ENCODE measurements around the gene ARF1. TPM values are rescaled to one million over a fixed set of nuclear protein-coding genes. Genes with fewer than 3 reads are reported as not detected.
A peak's percentile ranks its signal among the peaks of the same experiment; 100 is the strongest.

The ARF1 gene
- total and polyA plus RNA-seq, 2 of the 8 experiments (the other 6 are each of a cell fraction or from before 2014, with no cell fraction given), result 265 to 471 TPM

DNA sequence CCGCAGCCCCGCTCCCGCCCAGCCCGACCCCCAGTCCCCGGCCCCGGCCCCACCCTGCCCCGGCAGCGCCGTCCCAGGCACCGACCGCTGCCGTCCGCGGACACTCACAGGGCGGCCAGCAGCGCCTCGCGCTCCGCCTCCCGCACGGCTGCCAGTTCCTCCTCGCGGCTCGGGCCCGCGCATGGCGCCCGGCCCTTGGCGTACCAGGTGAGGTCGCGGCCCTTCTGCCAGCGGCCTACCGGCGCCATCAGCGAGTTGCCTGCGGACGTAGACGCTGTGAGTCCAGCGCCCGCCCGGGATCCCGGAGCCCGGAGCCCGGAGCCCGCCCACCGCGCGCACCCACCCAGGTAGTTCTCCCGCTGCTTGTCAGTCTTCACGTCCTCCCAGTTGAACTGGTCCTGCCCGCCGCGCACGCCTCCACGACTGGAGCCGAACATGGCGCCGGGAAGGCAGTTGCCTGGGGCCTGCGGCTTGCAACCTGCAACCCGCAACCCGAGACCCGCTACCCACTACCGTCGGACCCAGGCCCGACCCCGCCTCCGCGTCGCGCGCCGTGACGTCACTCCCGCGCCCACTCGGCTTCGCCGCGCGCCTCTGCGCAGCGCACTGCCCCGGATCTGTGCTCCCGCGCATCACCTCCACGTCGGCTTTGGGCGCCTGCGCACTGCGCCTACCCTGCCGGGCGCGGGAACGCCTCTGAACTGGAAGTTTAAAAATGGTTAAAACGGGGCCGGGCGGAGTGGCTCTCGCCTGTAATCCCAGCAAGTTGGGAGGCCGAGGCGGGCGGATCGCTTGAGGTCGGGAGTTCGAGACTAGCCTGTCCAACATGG, 20.5 kb downstream of the ARF1 start, which contains the start of gene C1orf35 (continued):
- TF ChIP-seq, protein P1, sequence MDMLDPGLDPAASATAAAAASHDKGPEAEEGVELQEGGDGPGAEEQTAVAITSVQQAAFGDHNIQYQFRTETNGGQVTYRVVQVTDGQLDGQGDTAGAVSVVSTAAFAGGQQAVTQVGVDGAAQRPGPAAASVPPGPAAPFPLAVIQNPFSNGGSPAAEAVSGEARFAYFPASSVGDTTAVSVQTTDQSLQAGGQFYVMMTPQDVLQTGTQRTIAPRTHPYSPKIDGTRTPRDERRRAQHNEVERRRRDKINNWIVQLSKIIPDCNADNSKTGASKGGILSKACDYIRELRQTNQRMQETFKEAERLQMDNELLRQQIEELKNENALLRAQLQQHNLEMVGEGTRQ (IDR thresholded peaks at IDR 0.05; ENCODE audit: low read length), result no peak
- TF ChIP-seq CHD1 (IDR thresholded peaks at IDR 0.05; ENCODE audit: low read depth, low read length) (no peak), TEAD4 (IDR thresholded peaks at IDR 0.05; ENCODE audit: low read depth, low read length) (no peak), POU5F1 (IDR thresholded peaks at IDR 0.05; ENCODE audit: low read depth, low read length) (no peak), SAP30 (IDR thresholded peaks at IDR 0.05; ENCODE audit: insufficient read depth, insufficient replicate concordance, low read length) (no peak), KDM4A (IDR thresholded peaks at IDR 0.05; ENCODE audit: low read depth, low read length, severe bottlenecking) (peak; percentile 100), SP2 (IDR thresholded peaks at IDR 0.05; ENCODE audit: low read length) (no peak), BACH1 (IDR thresholded peaks at IDR 0.05; ENCODE audit: low read length) (peak; percentile 46; the same call in 1 of the 2 replicates), SP4 (IDR thresholded peaks at IDR 0.05; ENCODE audit: low read length) (peak; percentile 88), POLR2AphosphoS5 (IDR thresholded peaks at IDR 0.05; ENCODE audit: low read depth, low read length) (peak; percentile 81; the same call in 1 of the 2 replicates), CEBPB (IDR thresholded peaks at IDR 0.05; ENCODE audit: low read depth, low read length) (no peak), SUZ12 (IDR thresholded peaks at IDR 0.05; ENCODE audit: low read length) (no peak), GTF2F1 (IDR thresholded peaks at IDR 0.05; ENCODE audit: borderline replicate concordance, low read depth, low read length) (0 out of 2 replicates have a peak, but pooled peaks have one; percentile 55), POLR2A (IDR thresholded peaks at IDR 0.05; ENCODE audit: control extremely low read depth in 1 of 2, low read depth in 2 of 2, low read length in 2 of 2) (peak in 1 of 2 experiments; percentile 79; a peak in 2 of 3 replicates), TCF12 (IDR thresholded peaks at IDR 0.05; ENCODE audit: low read depth, low read length) (no peak), SIN3A (conservative IDR thresholded peaks at IDR 0.05 in 1 of 2, IDR thresholded peaks at IDR 0.05 in 1 of 2; ENCODE audit: low read depth in 1 of 2, low read length in 2 of 2) (peak in 1 of 2 experiments; percentile 92; a peak in 3 of 4 replicates), RXRA (IDR thresholded peaks at IDR 0.05; ENCODE audit: insufficient read depth, low read depth, low read length) (no peak), CREB1 (IDR thresholded peaks at IDR 0.05) (peak; percentile 99), NANOG (IDR thresholded peaks at IDR 0.05; ENCODE audit: insufficient read depth, low read depth, low read length, poor library complexity, severe bottlenecking) (no peak), SIX5 (IDR thresholded peaks at IDR 0.05; ENCODE audit: low read depth, low read length) (no peak), PHF8 (conservative IDR thresholded peaks at IDR 0.05; ENCODE audit: low read depth, low read length) (peak; percentile 91)
- TF ChIP-seq, protein P2, sequence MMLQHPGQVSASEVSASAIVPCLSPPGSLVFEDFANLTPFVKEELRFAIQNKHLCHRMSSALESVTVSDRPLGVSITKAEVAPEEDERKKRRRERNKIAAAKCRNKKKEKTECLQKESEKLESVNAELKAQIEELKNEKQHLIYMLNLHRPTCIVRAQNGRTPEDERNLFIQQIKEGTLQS (IDR thresholded peaks at IDR 0.05; ENCODE audit: insufficient read depth, low read depth, low read length), result peak; percentile 96
